T-cell (primary cell): ENCODE measurements around the gene GALNT11. TPM values are rescaled to one million over a fixed set of nuclear protein-coding genes. Genes with fewer than 3 reads are reported as not detected.

Experiments used
- ATAC-seq, 4 experiments: fragments of 200-7000 bp in 3 of 4; fragments of 150-1000 bp in 1 of 4; cut with Tn5 transposase; replicated peaks in 1 of 4; 1 replicate in 3 of 4; 2 replicates in 1 of 4; pipeline ENCODE4 v1.10.0; 2021; ENCODE audit warnings: moderate library complexity in 3 of 4, mild to moderate bottlenecking in 2 of 4, moderate number of reproducible peaks in 1 of 4
- CTCF ChIA-PET, 2 donors: fragments of 300-600 bp; sonication (Branson Sonifier 250); formaldehyde crosslinking; loops; one replicate each; lab custom pipeline; 2022; ENCODE audit warnings: antibody characterized with exemption in 2 of 2; lab: Charles Lee
- POLR2A ChIA-PET, 2 donors: fragments of 300-600 bp; sonication (Branson Sonifier 250); formaldehyde crosslinking; loops; one replicate each; lab custom pipeline; 2022; ENCODE audit warnings: antibody characterized with exemption in 2 of 2; lab: Charles Lee
- DNase-seq, 35 experiments: peaks; one replicate each; pipeline versions ENCODE4 v3.0.0 to v3.0.0-alpha.2; 2013 to 2023
- H3K27ac ChIP-seq: one replicate; pipeline ENCODE4 v1.5.1; 2013; ENCODE audit warnings: low read length
- H3K27me3 ChIP-seq, 2 experiments: replicated peaks in 1 of 2; 1 replicate in 1 of 2; 2 replicates in 1 of 2; pipeline versions ENCODE4 v1.6.1 to v1.7.0; 2013; ENCODE audit warnings: low read length in 1 of 2, mixed read lengths in 1 of 2; ENCODE audit not compliant: control insufficient read depth in 2 of 2, insufficient read depth in 2 of 2; ENCODE audit errors: extremely low read depth in 1 of 2
- H3K36me3 ChIP-seq, 2 donors: 1 replicate in 1 of 2; 2 replicates in 1 of 2; pipeline versions ENCODE4 v1.6.1 to v1.7.0; 2013; ENCODE audit warnings: low read length in 1 of 2; ENCODE audit not compliant: control insufficient read depth in 2 of 2, insufficient read depth in 1 of 2; ENCODE audit errors: extremely low read depth in 1 of 2
- H3K4me1 ChIP-seq, 2 experiments: 1 replicate in 1 of 2; 2 replicates in 1 of 2; pipeline versions ENCODE4 v1.6.1 to v1.7.0; 2013; ENCODE audit warnings: low read length in 2 of 2, mixed read lengths in 1 of 2; ENCODE audit not compliant: insufficient read depth in 2 of 2, control insufficient read depth in 1 of 2; ENCODE audit errors: extremely low read depth in 1 of 2
- H3K4me3 ChIP-seq, 2 donors: 1 replicate in 1 of 2; 2 replicates in 1 of 2; pipeline versions ENCODE4 v1.5.1 to v1.7.0; 2013; ENCODE audit warnings: mild to moderate bottlenecking in 2 of 2, low read length in 1 of 2, moderate library complexity in 1 of 2; ENCODE audit not compliant: control insufficient read depth in 1 of 2; ENCODE audit errors: extremely low read depth in 1 of 2
- H3K9me3 ChIP-seq: 2 replicates; pipeline ENCODE4 v1.7.0; 2013
- H3K27ac Mint-ChIP-seq, 2 donors: one replicate each; pipeline ENCODE4 v1.8.0; 2020 to 2021; ENCODE audit warnings: mild to moderate bottlenecking in 2 of 2, mixed read lengths in 2 of 2
- H3K27me3 Mint-ChIP-seq, 2 donors: one replicate each; pipeline ENCODE4 v1.8.0; 2021 to 2022; ENCODE audit warnings: mixed read lengths in 2 of 2
- H3K36me3 Mint-ChIP-seq: one replicate; pipeline ENCODE4 v1.8.0; 2021; ENCODE audit warnings: mixed read lengths
- H3K4me1 Mint-ChIP-seq, 3 donors: one replicate each; pipeline ENCODE4 v1.8.0; 2020 to 2022; ENCODE audit warnings: mixed read lengths in 3 of 3, mild to moderate bottlenecking in 1 of 3
- H3K4me3 Mint-ChIP-seq, 3 donors: one replicate each; pipeline ENCODE4 v1.8.0; 2020 to 2022; ENCODE audit warnings: mild to moderate bottlenecking in 3 of 3, mixed read lengths in 3 of 3, moderate library complexity in 3 of 3
- H3K9me3 Mint-ChIP-seq, 3 donors: one replicate each; pipeline ENCODE4 v1.8.0; 2020 to 2022; ENCODE audit warnings: mixed read lengths in 3 of 3
- WGBS: methylation state at CpG from one replicate; pipeline ENCODE4 v1.1.5; 2013; ENCODE audit warnings: missing lambda C conversion rate; ENCODE audit not compliant: insufficient coverage; 5-methylcytosine and 5-hydroxymethylcytosine counted together
- total RNA-seq, 35 experiments: library from RNA in 6 of 35; stranded (reverse) in 6 of 35; fragments of 120-200 nt in 1 of 35; gene quantifications; one replicate each; pipeline versions ENCODE4 v1.2.1 to v1.2.4 and lab custom pipeline; 2013 to 2026

GALNT11 gene
- total RNA-seq, 5 donors from 2014 or later (not counting 1 experiment from before 2014, with no cell fraction given), result 20.4 to 28.2 (median 24.0) TPM

DNA sequence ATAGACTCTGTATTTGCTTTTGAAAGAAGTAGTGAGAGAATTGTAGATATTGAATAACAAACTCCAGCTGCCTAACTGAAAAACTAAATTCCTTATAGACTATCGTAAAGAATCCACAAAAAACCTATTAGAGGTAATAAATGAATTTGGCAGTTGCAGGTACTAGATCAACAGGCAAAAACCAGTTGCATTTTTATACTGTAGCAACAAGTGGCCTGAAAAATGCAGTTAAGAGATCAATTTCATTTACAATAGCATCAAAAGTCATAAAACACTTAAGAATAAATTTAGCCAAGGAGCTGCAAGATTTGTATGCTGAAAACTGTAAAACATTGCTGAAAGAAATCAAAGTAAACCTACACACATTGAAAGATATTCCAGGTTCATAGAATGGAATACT is 70.3 kb downstream of the GALNT11 start:
- no CpG with 5 or more reads among the region's 1 CpG for WGBS
- Mint-ChIP-seq H3K4me1 (peaks cover 0 to 5% (median 2%) of the 10 kb centered on the region in 3 donors), H3K36me3 (peaks cover 11% of the 10 kb centered on the region), H3K9me3 (no peaks in the 10 kb centered on the region), H3K27ac (no peak overlapping the region), H3K4me3 (no peak overlapping the region), H3K27me3 (no peaks in the 10 kb centered on the region)
- DNase-seq (no peak), ATAC-seq (no peak)
- CTCF ChIA-PET, result no interaction called here
- H3K27me3 ChIP-seq, result no peaks in the 10 kb centered on the region
- peaks cover 0 to 2% of the 10 kb centered on the region in 2 donors for H3K36me3 ChIP-seq
- POLR2A ChIA-PET, result interaction anchor here in 1 of 2 donors (0.6 kb wide), 1 partner anchor 236 kb away, joined by 3 read pairs; no protein-coding TSS in a partner anchor
- no peaks in the 10 kb centered on the region for H3K9me3 ChIP-seq
- no peak overlapping the region for H3K27ac ChIP-seq
- no peaks in the 10 kb centered on the region for H3K4me1 ChIP-seq
- H3K4me3 ChIP-seq, result no peak overlapping the region

DNA sequence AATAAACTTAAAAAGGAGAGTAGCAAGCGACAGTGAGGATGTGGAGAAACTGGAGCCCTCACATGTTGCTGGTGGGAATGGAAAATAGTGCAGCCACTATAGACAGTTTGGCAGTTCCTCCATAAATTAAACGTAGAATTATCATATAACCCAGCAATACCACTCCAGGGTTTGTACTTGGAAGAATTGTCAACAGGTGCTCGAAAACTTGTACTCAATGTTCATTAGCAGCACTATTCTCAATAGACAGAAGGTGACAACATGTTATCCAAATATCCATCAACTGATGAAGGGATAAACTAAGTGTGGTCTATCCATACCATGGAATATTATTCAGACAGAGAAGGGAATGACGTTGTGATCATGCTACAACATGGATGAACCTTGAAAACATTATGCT is 71.9 kb downstream of the GALNT11 start:
- ATAC-seq, result no peak
- WGBS, result no CpG with 5 or more reads among the region's 4 CpGs
- Mint-ChIP-seq H3K4me3 (no peak overlapping the region), H3K27me3 (no peaks in the 10 kb centered on the region), H3K9me3 (no peaks in the 10 kb centered on the region), H3K27ac (no peak overlapping the region), H3K4me1 (peaks cover 0 to 2% (median 0%) of the 10 kb centered on the region in 3 donors), H3K36me3 (peaks cover 17% of the 10 kb centered on the region)
- ChIA-PET CTCF (no interaction called here), POLR2A (no interaction called here)
- H3K27me3 ChIP-seq, result no peaks in the 10 kb centered on the region
- H3K36me3 ChIP-seq, result peaks cover 6 to 15% of the 10 kb centered on the region in 2 donors
- H3K27ac ChIP-seq, result no peak overlapping the region
- no peak for DNase-seq
- no peaks in the 10 kb centered on the region for H3K9me3 ChIP-seq
- H3K4me3 ChIP-seq, result no peak overlapping the region
- no peaks in the 10 kb centered on the region for H3K4me1 ChIP-seq

DNA sequence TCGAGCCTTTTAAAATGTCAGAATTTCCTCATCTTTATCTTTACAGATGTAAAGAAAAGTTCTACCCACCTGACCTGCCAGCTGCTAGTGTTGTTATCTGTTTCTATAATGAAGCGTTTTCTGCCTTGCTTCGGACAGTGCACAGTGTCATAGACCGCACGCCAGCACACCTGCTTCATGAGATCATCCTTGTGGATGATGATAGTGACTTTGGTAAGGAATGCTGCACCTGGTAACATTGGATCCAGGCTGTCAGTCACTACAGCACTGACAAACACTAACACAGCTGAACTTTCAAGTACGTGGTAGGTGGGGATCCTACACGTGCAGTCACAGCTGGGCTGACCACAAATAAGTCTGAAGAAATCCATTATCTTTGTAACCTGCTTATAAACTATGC is 77.6 kb downstream of the GALNT11 start:
- Histone ChIP-seq H3K4me1 (no peaks in the 10 kb centered on the region), H3K27me3 (no peaks in the 10 kb centered on the region), H3K4me3 (no peak overlapping the region), H3K27ac (no peak overlapping the region), H3K36me3 (peaks cover 20 to 42% of the 10 kb centered on the region in 2 donors), H3K9me3 (no peaks in the 10 kb centered on the region)
- WGBS, result 80% methylated on average over 2 of the region's 7 CpGs
- no peak for DNase-seq
- peaks cover 34% of the 10 kb centered on the region for H3K36me3 Mint-ChIP-seq
- no peak overlapping the region for H3K27ac Mint-ChIP-seq
- no peaks in the 10 kb centered on the region for H3K9me3 Mint-ChIP-seq
- ChIA-PET POLR2A (no interaction called here), CTCF (no interaction called here)
- no peaks in the 10 kb centered on the region for H3K4me1 Mint-ChIP-seq
- no peak overlapping the region for H3K4me3 Mint-ChIP-seq
- ATAC-seq, result no peak
- H3K27me3 Mint-ChIP-seq, result no peaks in the 10 kb centered on the region

GRCh38 chr7:152103691-152104090 is 78.2 kb downstream of the GALNT11 start:
- H3K9me3 ChIP-seq, result no peaks in the 10 kb centered on the region
- CTCF ChIA-PET, result no interaction called here
- Mint-ChIP-seq H3K27me3 (no peaks in the 10 kb centered on the region), H3K9me3 (no peaks in the 10 kb centered on the region), H3K4me1 (no peaks in the 10 kb centered on the region), H3K36me3 (peaks cover 34% of the 10 kb centered on the region), H3K4me3 (no peak overlapping the region), H3K27ac (no peak overlapping the region)
- no peaks in the 10 kb centered on the region for H3K4me1 ChIP-seq
- H3K27ac ChIP-seq, result no peak overlapping the region
- POLR2A ChIA-PET, result interaction anchor here in 1 of 2 donors (0.7 kb wide), 1 partner anchor 599 kb away, joined by 3 read pairs; no protein-coding TSS in a partner anchor
- DNase-seq (no peak), ATAC-seq (no peak)
- no peaks in the 10 kb centered on the region for H3K27me3 ChIP-seq
- no peak overlapping the region for H3K4me3 ChIP-seq
- peaks cover 23 to 47% of the 10 kb centered on the region in 2 donors for H3K36me3 ChIP-seq
- 92% methylated on average over 2 of the region's 5 CpGs for WGBS

- Histone ChIP-seq H3K4me1 (peaks cover 0 to 2% of the 10 kb centered on the region in 2 experiments), H3K9me3 (no peaks in the 10 kb centered on the region), H3K4me3 (no peak overlapping the region), H3K36me3 (peaks cover 23 to 47% of the 10 kb centered on the region in 2 donors), H3K27ac (no peak overlapping the region), H3K27me3 (no peaks in the 10 kb centered on the region)
- CTCF ChIA-PET, result no interaction called here
- Mint-ChIP-seq H3K36me3 (peaks cover 42% of the 10 kb centered on the region), H3K9me3 (no peaks in the 10 kb centered on the region), H3K4me1 (peaks cover 5 to 7% (median 6%) of the 10 kb centered on the region in 3 donors), H3K4me3 (no peak overlapping the region), H3K27me3 (no peaks in the 10 kb centered on the region), H3K27ac (no peak overlapping the region)
- DNase-seq (no peak), ATAC-seq (no peak)
- WGBS, result 100% methylated on average over 9 of the region's 11 CpGs
- POLR2A ChIA-PET, result no interaction called here
Observed at GRCh38 chr7:152105205-152105604, 79.7 kb downstream of the GALNT11 start.

- Mint-ChIP-seq H3K9me3 (no peaks in the 10 kb centered on the region), H3K4me1 (peaks cover 5 to 7% (median 6%) of the 10 kb centered on the region in 3 donors), H3K4me3 (no peak overlapping the region), H3K27ac (no peak overlapping the region), H3K27me3 (no peaks in the 10 kb centered on the region), H3K36me3 (peaks cover 43% of the 10 kb centered on the region)
- H3K4me3 ChIP-seq, result no peak overlapping the region
- ATAC-seq (no peak), DNase-seq (no peak)
- no peak overlapping the region for H3K27ac ChIP-seq
- ChIA-PET CTCF (interaction anchor here in 1 of 2 donors (0.6 to 0.7 kb wide), 2 partner anchors 15 to 28 kb away, joined by 3 read pairs; no protein-coding TSS in a partner anchor), POLR2A (interaction anchor here in 1 of 2 donors (0.6 kb wide), 1 partner anchor 28 kb away, joined by 4 read pairs; no protein-coding TSS in a partner anchor)
- H3K4me1 ChIP-seq, result peaks cover 0 to 2% of the 10 kb centered on the region in 2 experiments
- no peaks in the 10 kb centered on the region for H3K27me3 ChIP-seq
- H3K9me3 ChIP-seq, result no peaks in the 10 kb centered on the region
- peaks cover 16 to 42% of the 10 kb centered on the region in 2 donors for H3K36me3 ChIP-seq
- 100% methylated on average over 1 of the region's 4 CpGs for whole genome bisulfite sequencing
Observed at GRCh38 chr7:152106990-152107389, 81.5 kb downstream of the GALNT11 start.
